HG02981 (cell line): ENCODE measurements around the gene TUBGCP2.

Experiments
- ATAC-seq: cut with Tn5 transposase; IDR thresholded peaks from one replicate; pipeline ENCODE4 v1.9.1; 2021; ENCODE audit warnings: mild to moderate bottlenecking, moderate library complexity; ENCODE audit not compliant: unreplicated experiment

The TUBGCP2 gene

DNA sequence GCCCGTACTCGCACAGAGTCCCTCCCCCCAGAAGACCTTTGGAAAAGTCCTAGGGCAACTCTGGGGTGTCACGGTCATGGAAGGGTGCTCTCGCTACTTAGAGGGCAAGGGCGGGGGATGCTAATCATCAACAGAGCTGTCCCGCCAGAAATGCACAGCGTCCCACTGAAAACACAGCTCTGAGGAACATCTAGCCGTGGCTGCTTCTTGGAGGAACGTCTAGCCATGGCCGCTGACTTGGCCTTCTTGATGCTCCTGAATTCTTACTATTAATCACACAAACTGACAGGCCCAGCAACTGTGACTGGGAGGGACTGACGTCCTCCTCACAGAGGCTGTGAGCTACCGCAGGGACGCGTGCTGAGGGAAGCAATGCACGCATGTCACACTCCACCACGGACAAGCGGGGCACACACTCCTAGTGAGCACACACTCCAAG lies 1.7 kb downstream of the TUBGCP2 start:
- ATAC-seq: no peak

GRCh38 chr10:133306097-133306476 lies 2.6 kb downstream of the TUBGCP2 start:
- ATAC-seq: no peak

- ATAC-seq: no peak
Observed at GRCh38 chr10:133303206-133303605, 5.5 kb downstream of the TUBGCP2 start.

DNA sequence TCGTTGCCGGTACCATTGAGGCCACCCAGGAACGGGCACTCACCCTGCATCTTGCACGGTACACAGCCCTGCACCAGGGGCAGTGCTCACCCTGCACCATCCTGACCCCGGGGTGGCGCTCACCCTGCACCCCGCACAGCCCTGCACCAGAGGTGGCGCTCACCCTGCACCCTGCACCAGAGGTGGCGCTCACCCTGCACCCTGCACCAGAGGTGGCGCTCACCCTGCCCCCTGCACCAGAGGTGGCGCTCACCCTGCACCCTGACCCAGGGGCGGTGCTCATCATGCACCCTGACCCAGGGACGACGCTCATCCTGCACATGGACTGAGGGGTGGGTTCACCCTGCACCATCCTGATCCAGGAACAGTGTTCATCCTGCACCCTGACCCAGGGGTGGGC lies 6.4 kb downstream of the TUBGCP2 start:
- ATAC-seq: no peak

DNA sequence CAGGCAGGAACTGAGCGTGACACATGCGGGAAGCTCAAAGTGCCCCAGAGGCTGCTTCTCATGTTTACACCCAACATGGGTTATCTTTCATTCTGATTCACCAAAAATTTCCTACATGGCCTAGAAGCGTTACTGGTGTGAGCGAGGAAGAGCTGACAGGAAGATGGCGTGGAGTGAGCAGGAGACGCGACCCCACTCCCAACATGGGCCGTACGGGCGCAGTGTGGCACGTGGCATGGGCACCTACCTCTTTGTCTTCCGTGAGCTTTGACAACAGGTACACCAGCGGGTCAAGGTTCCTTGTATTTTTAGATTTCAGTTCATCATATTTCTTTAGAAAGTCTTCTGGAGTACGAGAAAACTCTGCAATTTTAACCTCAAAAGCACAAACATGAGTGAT lies 8.9 kb downstream of the TUBGCP2 start:
- no peak for ATAC-seq

- ATAC-seq: no peak
Observed at GRCh38 chr10:133299224-133299623, 9.4 kb downstream of the TUBGCP2 start.

- ATAC-seq: no peak
Observed at GRCh38 chr10:133298466-133298865, 10.2 kb downstream of the TUBGCP2 start.

DNA sequence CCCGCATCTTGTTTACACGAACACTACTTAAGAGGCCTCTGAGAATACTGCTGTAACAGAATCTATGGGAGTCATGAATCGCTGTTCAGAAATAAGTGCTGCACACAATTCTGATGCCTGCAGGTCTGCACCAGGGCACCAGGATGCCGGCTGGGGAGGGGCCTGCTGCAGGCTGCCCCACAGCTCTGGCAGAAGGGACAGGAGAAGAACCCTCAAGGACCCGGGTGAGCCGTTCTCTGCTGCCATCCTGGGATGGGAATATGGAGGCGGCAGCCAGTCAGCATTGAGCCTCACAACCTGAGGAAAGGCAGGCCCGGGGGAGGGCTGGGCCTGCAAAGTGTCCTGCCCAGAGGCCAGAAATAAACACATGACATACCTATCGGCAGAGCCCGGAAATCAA lies 11.2 kb downstream of the TUBGCP2 start:
- no peak for ATAC-seq

DNA sequence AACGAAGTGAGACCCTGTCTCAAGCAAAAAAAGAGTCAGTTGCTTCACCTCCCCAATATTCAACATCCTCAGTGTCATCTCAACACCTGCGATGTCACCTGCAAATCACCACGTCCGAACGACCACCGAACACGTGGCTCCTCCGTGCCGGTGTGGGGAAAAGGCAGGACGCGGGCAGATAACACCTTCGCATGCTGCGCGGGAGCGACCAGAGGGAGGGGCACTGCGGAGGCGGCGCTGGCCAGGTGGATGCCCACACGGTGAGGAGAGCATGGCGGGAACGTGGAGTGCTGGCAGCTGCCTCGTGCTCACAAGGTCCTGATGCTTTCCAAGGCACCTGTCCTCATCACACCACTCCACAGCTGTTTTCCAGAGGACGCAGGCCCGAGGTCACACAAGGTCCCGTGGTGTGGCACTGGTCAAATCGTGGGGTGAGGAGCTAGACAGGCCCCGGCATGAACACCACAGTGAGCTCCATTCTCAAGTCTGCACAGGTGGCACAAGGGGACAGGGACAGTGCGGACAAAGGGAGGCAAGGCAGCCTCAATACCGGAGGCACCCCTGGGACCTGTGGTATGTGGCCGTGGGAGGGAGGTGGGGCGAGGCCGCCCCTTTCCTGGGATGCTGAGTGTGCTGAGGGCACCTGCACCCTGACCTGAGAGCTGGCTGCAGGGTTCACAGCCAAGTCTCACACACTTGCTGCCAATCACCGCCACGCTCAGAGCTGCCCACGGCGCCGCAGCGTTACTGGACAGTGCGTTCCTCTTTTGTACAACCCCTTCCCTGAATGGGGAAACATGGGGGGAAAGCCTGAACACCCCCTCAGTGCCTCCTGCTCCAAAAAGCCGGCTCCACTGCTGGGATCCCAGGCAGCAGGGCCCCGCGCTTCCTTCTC lies 13.0 kb downstream of the TUBGCP2 start:
- no peak for ATAC-seq

DNA sequence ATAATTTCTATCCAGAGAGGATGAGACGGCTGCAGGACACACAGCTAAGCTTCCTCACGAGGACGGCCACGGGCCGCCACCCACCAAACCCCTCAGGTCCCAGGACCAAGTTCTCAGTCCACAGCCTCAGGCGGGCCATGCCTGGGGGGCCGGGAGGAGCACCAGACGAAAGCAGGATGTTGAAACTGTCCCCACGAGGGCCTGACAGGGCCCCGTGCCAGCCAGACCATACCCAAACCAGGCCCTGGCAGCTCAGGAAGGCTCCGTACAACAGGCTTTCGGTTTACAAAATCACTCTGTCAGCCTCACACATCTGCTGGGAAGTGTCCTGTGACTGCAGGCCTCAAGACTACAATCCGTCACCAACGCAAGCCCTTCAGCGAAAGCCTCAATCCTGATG lies 14.5 kb downstream of the TUBGCP2 start:
- ATAC-seq: no peak

DNA sequence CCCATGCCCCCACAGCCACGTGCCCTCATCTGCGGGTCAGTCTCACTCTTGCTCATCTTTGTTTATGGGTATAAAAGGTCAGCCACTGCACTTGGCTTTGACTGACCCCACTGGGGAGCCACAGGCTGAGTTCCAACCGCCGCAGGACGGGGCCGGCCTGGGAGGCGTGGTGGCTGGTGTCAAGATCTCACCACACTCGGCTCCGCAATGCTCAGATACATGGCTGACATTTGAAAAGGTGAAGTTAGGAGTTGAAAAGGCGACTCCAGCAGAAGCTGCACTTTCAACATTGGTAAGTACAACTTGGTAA lies 14.9 kb downstream of the TUBGCP2 start:
- no peak for ATAC-seq

DNA sequence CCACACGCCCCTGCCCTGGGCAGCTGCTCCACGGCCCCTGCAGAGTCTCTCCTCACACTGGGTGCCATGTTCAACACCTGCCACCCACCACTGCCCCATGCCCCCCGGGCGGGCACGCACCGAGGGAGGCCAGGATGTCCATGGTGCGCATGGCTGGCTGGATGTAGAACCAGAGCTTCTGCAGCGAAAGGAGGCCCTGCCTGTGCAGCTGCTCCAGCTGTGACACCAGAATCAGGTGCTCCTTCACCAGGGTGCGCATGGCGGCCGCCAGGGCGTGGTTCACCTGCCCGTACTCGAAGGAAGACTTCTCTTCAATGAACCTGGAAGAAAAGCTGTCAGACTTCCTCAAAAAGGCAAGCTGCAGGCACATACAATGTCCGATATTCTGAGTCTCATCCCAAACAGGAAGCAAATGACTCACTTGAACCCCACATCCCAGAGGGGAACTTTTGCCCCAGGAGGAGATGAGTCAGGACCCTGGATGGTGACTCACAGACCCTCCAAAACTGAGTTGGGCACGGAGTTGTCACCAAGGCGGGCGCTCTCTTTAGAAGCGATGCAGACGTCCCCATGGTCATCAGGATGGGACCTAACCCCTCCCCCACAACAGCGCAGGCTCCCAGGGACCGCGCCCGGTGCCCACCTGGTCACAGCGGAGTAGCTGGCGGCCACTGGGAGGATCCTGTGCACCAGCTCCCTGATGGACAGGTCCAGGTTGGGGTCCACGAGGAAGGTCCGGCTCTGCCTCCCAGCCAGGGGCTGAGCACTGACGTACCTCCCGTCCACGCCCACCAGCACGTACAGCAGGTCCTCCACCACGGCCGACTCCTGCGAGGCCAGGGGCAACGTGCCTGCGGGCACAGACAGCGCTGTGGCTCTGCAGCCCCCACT lies 15.5 kb downstream of the TUBGCP2 start:
- no peak for ATAC-seq

GRCh38 chr10:133289761-133290160 lies 18.9 kb downstream of the TUBGCP2 start:
- no peak for ATAC-seq

GRCh38 chr10:133287832-133288500 lies 20.7 kb downstream of the TUBGCP2 start:
- no peak for ATAC-seq

- no peak for ATAC-seq
Observed at GRCh38 chr10:133286366-133286765, 22.3 kb downstream of the TUBGCP2 start.

GRCh38 chr10:133285217-133285616 lies 23.5 kb downstream of the TUBGCP2 start:
- no peak for ATAC-seq

- ATAC-seq: no peak
Observed at GRCh38 chr10:133283931-133284330, 24.7 kb downstream of the TUBGCP2 start.

- ATAC-seq: no peak
Observed at GRCh38 chr10:133282846-133283390, 25.8 kb downstream of the TUBGCP2 start.

- ATAC-seq: no peak
Observed at GRCh38 chr10:133281628-133282372, 26.9 kb downstream of the TUBGCP2 start.

- no peak for ATAC-seq
Observed at GRCh38 chr10:133281084-133281483, 27.6 kb downstream of the TUBGCP2 start.
